Lower leg skin (tissue), 4 donors: ENCODE measurements around the gene SELENOM. TPM values are rescaled to one million over a fixed set of nuclear protein-coding genes. Genes with fewer than 3 reads are reported as not detected.
"Not testable (repeated sequence)": the region's sequence is repeated elsewhere in the genome, so short reads cannot be mapped to it uniquely, and the experiment has no call there.

Experiments used
- DNase-seq, 2 donors: peaks; one replicate each; pipeline ENCODE4 v3.0.0-alpha.2; 2019; ENCODE audit warnings: low spot score in 2 of 2
- H3K4me3 ChIP-seq: fragments of 200-600 bp; sonication (generic); 2 replicates; pipeline ENCODE4 v1.5.1; 2017; ENCODE audit warnings: mild to moderate bottlenecking, low read depth; ENCODE audit not compliant: poor library complexity, severe bottlenecking
- POLR2A ChIP-seq, 2 donors: fragments of 450-650 bp; IDR thresholded peaks; one replicate each; pipeline ENCODE4 v1.6.1; 2016 to 2017; ENCODE audit warnings: antibody characterized with exemption in 2 of 2, mild to moderate bottlenecking in 1 of 2, moderate library complexity in 1 of 2
- WGBS, 2 donors: methylation state at CpG; one replicate each; pipeline ENCODE4 v1.1.5; 2018; 5-methylcytosine and 5-hydroxymethylcytosine counted together
- intact Hi-C: fragments of 100-400 bp; cut with DNase I; formaldehyde crosslinking; loops from one replicate; pipeline ENCODE4 v1.15.0; 2023; ENCODE audit warnings: low total_unique reads
- total RNA-seq, 4 donors: library from RNA; depleted of rRNA; stranded (reverse); fragments of >200 nt; gene quantifications; one replicate each; pipeline ENCODE4 v1.1.0, GENCODE V29; 2016
- TF ChIP-seq, protein P1 (sequence below), 3 donors: fragments of 450-650 bp; IDR thresholded peaks; one replicate each; pipeline ENCODE4 v1.5.1; 2016; ENCODE audit warnings: antibody characterized with exemption in 3 of 3, mild to moderate bottlenecking in 3 of 3, moderate library complexity in 2 of 3

Gene SELENOM
- total RNA-seq, 4 donors from 2014 or later, result 66.6 to 164 (median 92.8) TPM

- TF ChIP-seq, protein P1, sequence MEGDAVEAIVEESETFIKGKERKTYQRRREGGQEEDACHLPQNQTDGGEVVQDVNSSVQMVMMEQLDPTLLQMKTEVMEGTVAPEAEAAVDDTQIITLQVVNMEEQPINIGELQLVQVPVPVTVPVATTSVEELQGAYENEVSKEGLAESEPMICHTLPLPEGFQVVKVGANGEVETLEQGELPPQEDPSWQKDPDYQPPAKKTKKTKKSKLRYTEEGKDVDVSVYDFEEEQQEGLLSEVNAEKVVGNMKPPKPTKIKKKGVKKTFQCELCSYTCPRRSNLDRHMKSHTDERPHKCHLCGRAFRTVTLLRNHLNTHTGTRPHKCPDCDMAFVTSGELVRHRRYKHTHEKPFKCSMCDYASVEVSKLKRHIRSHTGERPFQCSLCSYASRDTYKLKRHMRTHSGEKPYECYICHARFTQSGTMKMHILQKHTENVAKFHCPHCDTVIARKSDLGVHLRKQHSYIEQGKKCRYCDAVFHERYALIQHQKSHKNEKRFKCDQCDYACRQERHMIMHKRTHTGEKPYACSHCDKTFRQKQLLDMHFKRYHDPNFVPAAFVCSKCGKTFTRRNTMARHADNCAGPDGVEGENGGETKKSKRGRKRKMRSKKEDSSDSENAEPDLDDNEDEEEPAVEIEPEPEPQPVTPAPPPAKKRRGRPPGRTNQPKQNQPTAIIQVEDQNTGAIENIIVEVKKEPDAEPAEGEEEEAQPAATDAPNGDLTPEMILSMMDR (IDR thresholded peaks at IDR 0.05), result no peak
- no peak for TF ChIP-seq POLR2A (IDR thresholded peaks at IDR 0.05)
- intact Hi-C loops, result loop anchor here (10.0 kb wide), 1 partner anchor 134 kb away; no protein-coding TSS in a partner anchor
- no peak overlapping the region for H3K4me3 ChIP-seq
- 93 to 96% methylated on average over 18 of the region's 18 CpGs for WGBS, 2 donors
- no peak for DNase-seq
Measured at GRCh38 chr22:31100762-31101525, 6.4 kb downstream of the SELENOM start.

GRCh38 chr22:31099841-31100761 lies 7.3 kb downstream of the SELENOM start:
- DNase-seq, result no peak
- H3K4me3 ChIP-seq, result no peak overlapping the region
- TF ChIP-seq POLR2A (IDR thresholded peaks at IDR 0.05), result no peak
- TF ChIP-seq, protein P1 (IDR thresholded peaks at IDR 0.05), result no peak
- 93 to 94% methylated on average over 34 of the region's 34 CpGs for WGBS, 2 donors
- intact Hi-C loops, result loop anchor here (10.0 kb wide), 1 partner anchor 135 kb away; no protein-coding TSS in a partner anchor

- H3K4me3 ChIP-seq, result no peak overlapping the region
- TF ChIP-seq POLR2A (IDR thresholded peaks at IDR 0.05), result no peak
- TF ChIP-seq, protein P1 (IDR thresholded peaks at IDR 0.05), result no peak
- DNase-seq, result no peak
- 91 to 94% methylated on average over 6 of the region's 6 CpGs for WGBS, 2 donors
- intact Hi-C loops, result no loop called here
Measured at GRCh38 chr22:31099386-31099785, 8.0 kb downstream of the SELENOM start.

DNA sequence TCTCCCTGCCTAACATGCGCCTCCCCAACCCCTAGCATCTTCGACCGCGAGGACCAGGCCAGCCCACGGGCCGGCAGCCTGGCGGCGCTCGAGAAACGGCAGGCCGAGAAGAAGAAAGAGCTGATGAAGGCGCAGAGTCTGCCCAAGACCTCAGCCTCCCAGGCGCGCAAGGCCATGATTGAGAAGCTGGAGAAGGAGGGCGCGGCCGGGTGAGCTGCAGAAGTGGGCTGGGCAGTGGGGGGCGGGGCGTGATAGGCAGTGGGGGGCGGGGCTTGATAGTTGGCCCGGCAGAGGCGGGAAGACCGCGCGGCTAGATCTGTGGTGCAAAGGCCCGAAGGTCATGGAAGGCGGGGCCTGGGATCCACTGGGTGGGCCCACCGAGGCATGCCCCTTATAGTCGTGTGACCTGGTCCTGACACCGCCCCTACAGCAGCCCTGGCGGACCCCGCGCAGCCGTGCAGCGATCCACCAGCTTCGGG lies 8.7 kb downstream of the SELENOM start:
- no peak overlapping the region for H3K4me3 ChIP-seq
- no peak for DNase-seq
- TF ChIP-seq, protein P1 (IDR thresholded peaks at IDR 0.05), result no peak
- no peak for TF ChIP-seq POLR2A (IDR thresholded peaks at IDR 0.05)
- intact Hi-C loops, result no loop called here
- WGBS, 2 donors, result 76 to 82% methylated on average over 35 of the region's 36 CpGs

GRCh38 chr22:31097941-31098631 lies 9.3 kb downstream of the SELENOM start:
- 81 to 82% methylated on average over 10 of the region's 10 CpGs for WGBS, 2 donors
- intact Hi-C loops, result no loop called here
- no peak overlapping the region for H3K4me3 ChIP-seq
- DNase-seq, result no peak
- TF ChIP-seq, protein P1 (IDR thresholded peaks at IDR 0.05), result no peak
- TF ChIP-seq POLR2A (IDR thresholded peaks at IDR 0.05), result no peak

DNA sequence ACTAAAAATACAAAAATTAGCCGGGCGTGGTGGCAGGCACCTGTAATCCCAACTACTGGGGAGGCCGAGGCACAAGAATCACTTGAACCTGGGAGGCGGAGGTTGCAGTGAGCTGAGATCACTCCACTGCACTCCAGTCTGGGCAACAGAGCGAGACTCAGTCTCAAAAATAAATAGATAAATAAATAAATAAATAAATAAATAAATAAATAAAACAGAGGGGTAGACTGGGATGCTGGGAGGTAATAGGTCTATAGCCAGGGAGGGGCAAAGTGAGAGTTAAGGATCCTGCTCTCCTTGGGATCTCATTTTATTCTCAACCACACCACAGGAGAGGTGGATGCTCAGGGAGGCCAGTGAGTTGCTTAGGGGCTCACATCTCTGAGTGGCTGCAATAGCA lies 9.8 kb downstream of the SELENOM start:
- DNase-seq, intact Hi-C loops, H3K4me3 ChIP-seq: not testable (repeated sequence)
- WGBS, 2 donors, result 96 to 100% methylated on average over 5 of the region's 5 CpGs
